ENCODE data around the gene RCSD1. TPM values are rescaled to one million over a fixed set of nuclear protein-coding genes. Genes with fewer than 3 reads are reported as not detected.

The RCSD1 gene
- total RNA-seq, 1 experiment from 2014 or later: 1.3 TPM

- H3K4me3 ChIP-seq: no peak overlapping the region
- H3K27ac ChIP-seq: no peak overlapping the region
- H3K9me3 ChIP-seq (replicated peaks): no peaks in the 10 kb centered on the region
- H3K36me3 ChIP-seq: no peaks in the 10 kb centered on the region; the same call in 1 of the 2 replicates
- no peaks in the 10 kb centered on the region for H3K27me3 ChIP-seq (replicated peaks)
- H3K4me1 ChIP-seq (replicated peaks): 0 out of 2 replicates have a peak, but pooled peaks cover 4% of the 10 kb centered on the region
- no peak for DNase-seq (ENCODE audit: low read depth in 1 of 2, low spot score in 2 of 2)
Observed at GRCh38 chr1:167755654-167756053, 125.6 kb downstream of the RCSD1 start.

Other genes starting within 250 kb of the RCSD1 start
- not detected in 2 replicates for gene CD247, start 111.7 kb upstream of the RCSD1 start, total RNA-seq (2014; rRNA removed; shearing (Covaris generic))
- gene CREG1, start 76.5 kb upstream of the RCSD1 start, total RNA-seq (2014; rRNA removed; shearing (Covaris generic)): 46.2 and 54.7 TPM in 2 replicates
- gene MPZL1, start 91.8 kb downstream of the RCSD1 start, total RNA-seq (2014; rRNA removed; shearing (Covaris generic)): 74.1 and 78.5 TPM in 2 replicates